Stimulated activated effector memory CD8-positive, alpha-beta T cell treated with anti-CD3 and anti-CD28 coated beads, Interleukin-12 subunit alpha, Interleukin-12 subunit beta, amount 100 ng/mL, for 72 hours (primary cell): ENCODE results near the gene TRRAP.

ENCODE experiments used
- ATAC-seq: fragments of 150-1000 bp; cut with Tn5 transposase; 2 replicates; pipeline ENCODE4 v1.10.0; 2021
- DNase-seq, 2 donors: peaks; one replicate each; pipeline ENCODE4 v3.0.0; 2021 to 2022; ENCODE audit warnings: low spot score in 2 of 2
- H3K27ac Mint-ChIP-seq: one replicate; pipeline ENCODE4 v1.8.0; 2022; ENCODE audit warnings: mild to moderate bottlenecking, mixed read lengths
- H3K36me3 Mint-ChIP-seq: one replicate; pipeline ENCODE4 v1.8.0; 2022; ENCODE audit warnings: mild to moderate bottlenecking, mixed read lengths
- H3K4me1 Mint-ChIP-seq: one replicate; pipeline ENCODE4 v1.8.0; 2022; ENCODE audit warnings: mixed read lengths
- H3K4me3 Mint-ChIP-seq: one replicate; pipeline ENCODE4 v1.8.0; 2022; ENCODE audit warnings: mild to moderate bottlenecking, mixed read lengths
- H3K9me3 Mint-ChIP-seq: one replicate; pipeline ENCODE4 v1.8.0; 2022; ENCODE audit warnings: mixed read lengths

The TRRAP gene

GRCh38 chr7:98974205-98974604 is 95.9 kb downstream of the TRRAP start:
- Mint-ChIP-seq H3K36me3 (peaks cover 100% of the 10 kb centered on the region), H3K4me3 (no peak overlapping the region), H3K4me1 (no peaks in the 10 kb centered on the region), H3K9me3 (no peaks in the 10 kb centered on the region), H3K27ac (peak overlapping the region; percentile 38)
- DNase-seq (no peak), ATAC-seq (no peak)

- ATAC-seq (no peak), DNase-seq (no peak)
- peaks cover 100% of the 10 kb centered on the region for H3K36me3 Mint-ChIP-seq
- no peaks in the 10 kb centered on the region for H3K4me1 Mint-ChIP-seq
- H3K9me3 Mint-ChIP-seq: no peaks in the 10 kb centered on the region
- H3K4me3 Mint-ChIP-seq: no peak overlapping the region
- H3K27ac Mint-ChIP-seq: no peak overlapping the region
These were observed 96.8 kb downstream of the TRRAP start for GRCh38 chr7:98974906-98975816.

GRCh38 chr7:98976396-98977185 is 98.3 kb downstream of the TRRAP start:
- Mint-ChIP-seq H3K27ac (no peak overlapping the region), H3K4me3 (no peak overlapping the region), H3K9me3 (no peaks in the 10 kb centered on the region), H3K4me1 (no peaks in the 10 kb centered on the region), H3K36me3 (peaks cover 100% of the 10 kb centered on the region)
- ATAC-seq: no peak
- DNase-seq: no peak

GRCh38 chr7:98978672-98979071 is 100.3 kb downstream of the TRRAP start:
- Mint-ChIP-seq H3K4me1 (no peaks in the 10 kb centered on the region), H3K4me3 (no peak overlapping the region), H3K9me3 (no peaks in the 10 kb centered on the region), H3K27ac (no peak overlapping the region), H3K36me3 (peaks cover 100% of the 10 kb centered on the region)
- DNase-seq: no peak
- no peak for ATAC-seq

GRCh38 chr7:98981701-98982100 is 103.4 kb downstream of the TRRAP start:
- Mint-ChIP-seq H3K9me3 (peaks cover 5% of the 10 kb centered on the region), H3K27ac (peak overlapping the region; percentile 43), H3K4me1 (no peaks in the 10 kb centered on the region), H3K4me3 (no peak overlapping the region), H3K36me3 (peaks cover 100% of the 10 kb centered on the region)
- DNase-seq (no peak), ATAC-seq (no peak)

GRCh38 chr7:98982686-98983085 is 104.4 kb downstream of the TRRAP start:
- Mint-ChIP-seq H3K4me3 (no peak overlapping the region), H3K9me3 (peaks cover 5% of the 10 kb centered on the region), H3K36me3 (peaks cover 100% of the 10 kb centered on the region), H3K27ac (peak overlapping the region; percentile 43), H3K4me1 (no peaks in the 10 kb centered on the region)
- no peak for DNase-seq
- no peak for ATAC-seq

- DNase-seq (no peak), ATAC-seq (no peak)
- H3K27ac Mint-ChIP-seq: no peak overlapping the region
- no peaks in the 10 kb centered on the region for H3K4me1 Mint-ChIP-seq
- H3K36me3 Mint-ChIP-seq: peaks cover 100% of the 10 kb centered on the region
- H3K9me3 Mint-ChIP-seq: peaks cover 5% of the 10 kb centered on the region
- no peak overlapping the region for H3K4me3 Mint-ChIP-seq
These were observed 105.8 kb downstream of the TRRAP start for GRCh38 chr7:98984126-98984525.

GRCh38 chr7:98985406-98985805 is 107.1 kb downstream of the TRRAP start:
- Mint-ChIP-seq H3K9me3 (peaks cover 5% of the 10 kb centered on the region), H3K27ac (no peak overlapping the region)
- DNase-seq: no peak

GRCh38 chr7:98985945-98986344 is 107.6 kb downstream of the TRRAP start:
- no peak for DNase-seq
- Mint-ChIP-seq H3K4me1 (no peaks in the 10 kb centered on the region), H3K4me3 (no peak overlapping the region), H3K9me3 (peaks cover 5% of the 10 kb centered on the region), H3K27ac (no peak overlapping the region), H3K36me3 (peaks cover 100% of the 10 kb centered on the region)
- no peak for ATAC-seq

More at GRCh38 chr7:98985406-98985805, 107.1 kb downstream of the TRRAP start:
- peaks cover 100% of the 10 kb centered on the region for H3K36me3 Mint-ChIP-seq
- H3K4me1 Mint-ChIP-seq: no peaks in the 10 kb centered on the region
- H3K4me3 Mint-ChIP-seq: no peak overlapping the region
- no peak for ATAC-seq

GRCh38 chr7:98988641-98989040 is 110.3 kb downstream of the TRRAP start:
- Mint-ChIP-seq H3K4me3 (no peak overlapping the region), H3K4me1 (no peaks in the 10 kb centered on the region), H3K27ac (peak overlapping the region; percentile 52), H3K9me3 (peaks cover 5% of the 10 kb centered on the region), H3K36me3 (peaks cover 100% of the 10 kb centered on the region)
- DNase-seq (no peak), ATAC-seq (no peak)

GRCh38 chr7:98990356-98990755 is 112.0 kb downstream of the TRRAP start:
- no peak for DNase-seq
- peaks cover 5% of the 10 kb centered on the region for H3K9me3 Mint-ChIP-seq
- ATAC-seq: no peak
- H3K36me3 Mint-ChIP-seq: peaks cover 100% of the 10 kb centered on the region
- no peak overlapping the region for H3K27ac Mint-ChIP-seq
- no peak overlapping the region for H3K4me3 Mint-ChIP-seq
- H3K4me1 Mint-ChIP-seq: peaks cover under 1% of the 10 kb centered on the region

GRCh38 chr7:98991141-98991540 is 112.8 kb downstream of the TRRAP start:
- Mint-ChIP-seq H3K9me3 (no peaks in the 10 kb centered on the region), H3K27ac (no peak overlapping the region), H3K4me1 (peaks cover 9% of the 10 kb centered on the region), H3K4me3 (no peak overlapping the region), H3K36me3 (peaks cover 100% of the 10 kb centered on the region)
- DNase-seq: no peak
- no peak for ATAC-seq

GRCh38 chr7:98992076-98992475 is 113.7 kb downstream of the TRRAP start:
- peaks cover 11% of the 10 kb centered on the region for H3K4me1 Mint-ChIP-seq
- no peak overlapping the region for H3K4me3 Mint-ChIP-seq
- H3K36me3 Mint-ChIP-seq: peaks cover 100% of the 10 kb centered on the region
- ATAC-seq: no peak
- H3K27ac Mint-ChIP-seq: no peak overlapping the region
- DNase-seq: no peak
- H3K9me3 Mint-ChIP-seq: no peaks in the 10 kb centered on the region

- ATAC-seq (no peak), DNase-seq (no peak)
- Mint-ChIP-seq H3K4me1 (peaks cover 11% of the 10 kb centered on the region), H3K36me3 (peaks cover 100% of the 10 kb centered on the region), H3K27ac (no peak overlapping the region), H3K4me3 (no peak overlapping the region), H3K9me3 (no peaks in the 10 kb centered on the region)
These were observed 114.9 kb downstream of the TRRAP start for GRCh38 chr7:98993024-98993897.
